ENCODE measurements around the gene ISLR.

The ISLR gene

GRCh38 chr15:74206801-74207281 lies 33.3 kb downstream of the ISLR start:
- H3K36me3 ChIP-seq, result peaks cover 22% of the 10 kb centered on the region
- H3K27ac ChIP-seq, result no peak overlapping the region; the same call in 1 of the 2 replicates
- no peaks in the 10 kb centered on the region for H3K27me3 ChIP-seq (ENCODE audit: insufficient read depth, low read depth, severe bottlenecking)
- no peak for DNase-seq
- no peaks in the 10 kb centered on the region for H3K9me3 ChIP-seq (ENCODE audit: severe bottlenecking)
- H3K4me3 ChIP-seq (ENCODE audit: low read depth, low read length), result no peak overlapping the region
- no peak for TF ChIP-seq CTCF (IDR thresholded peaks at IDR 0.05; ENCODE audit: low read depth, low read length)

- no peak for DNase-seq
- no peak for TF ChIP-seq CTCF (IDR thresholded peaks at IDR 0.05; ENCODE audit: low read depth, low read length)
- Histone ChIP-seq H3K27ac (peak overlapping the region; percentile 91), H3K9me3 (ENCODE audit: severe bottlenecking) (no peaks in the 10 kb centered on the region), H3K36me3 (peaks cover 28% of the 10 kb centered on the region), H3K4me3 (ENCODE audit: low read depth, low read length) (no peak overlapping the region), H3K27me3 (ENCODE audit: insufficient read depth, low read depth, severe bottlenecking) (no peaks in the 10 kb centered on the region)
These were observed 34.3 kb downstream of the ISLR start for GRCh38 chr15:74207652-74208440.

GRCh38 chr15:74208496-74208895 lies 35.0 kb downstream of the ISLR start:
- H3K27me3 ChIP-seq (ENCODE audit: insufficient read depth, low read depth, severe bottlenecking), result no peaks in the 10 kb centered on the region
- peaks cover 32% of the 10 kb centered on the region for H3K36me3 ChIP-seq
- no peak for DNase-seq
- peak overlapping the region; percentile 34 for H3K4me3 ChIP-seq (ENCODE audit: low read depth, low read length)
- H3K27ac ChIP-seq, result peak overlapping the region; percentile 91
- no peak for TF ChIP-seq CTCF (IDR thresholded peaks at IDR 0.05; ENCODE audit: low read depth, low read length)
- no peaks in the 10 kb centered on the region for H3K9me3 ChIP-seq (ENCODE audit: severe bottlenecking)

- Histone ChIP-seq H3K27me3 (ENCODE audit: insufficient read depth, low read depth, severe bottlenecking) (no peaks in the 10 kb centered on the region), H3K27ac (peak overlapping the region; percentile 91), H3K36me3 (peaks cover 32% of the 10 kb centered on the region), H3K4me3 (ENCODE audit: low read depth, low read length) (peak overlapping the region; percentile 34), H3K9me3 (ENCODE audit: severe bottlenecking) (no peaks in the 10 kb centered on the region)
- peak; percentile 92 for DNase-seq
- no peak for TF ChIP-seq CTCF (IDR thresholded peaks at IDR 0.05; ENCODE audit: low read depth, low read length)
These were observed 35.5 kb downstream of the ISLR start for GRCh38 chr15:74208901-74209559.

- Histone ChIP-seq H3K9me3 (ENCODE audit: severe bottlenecking) (no peaks in the 10 kb centered on the region), H3K27me3 (ENCODE audit: insufficient read depth, low read depth, severe bottlenecking) (no peaks in the 10 kb centered on the region), H3K36me3 (peaks cover 33% of the 10 kb centered on the region), H3K27ac (peak overlapping the region; percentile 91), H3K4me3 (ENCODE audit: low read depth, low read length) (peak overlapping the region; percentile 34; the same call in 1 of the 2 replicates)
- no peak for DNase-seq
- no peak for TF ChIP-seq CTCF (IDR thresholded peaks at IDR 0.05; ENCODE audit: low read depth, low read length)
These were observed 36.0 kb downstream of the ISLR start for GRCh38 chr15:74209560-74209958.

Measured in WERI-Rb-1 (cell line).